Iris pigment epithelial cell (primary cell): ENCODE measurements around the gene CENPF.

Source experiments
- DNase-seq: peaks from one replicate; pipeline ENCODE4 v3.0.0-alpha.2; 2011; ENCODE audit warnings: low read depth

Gene CENPF

DNA sequence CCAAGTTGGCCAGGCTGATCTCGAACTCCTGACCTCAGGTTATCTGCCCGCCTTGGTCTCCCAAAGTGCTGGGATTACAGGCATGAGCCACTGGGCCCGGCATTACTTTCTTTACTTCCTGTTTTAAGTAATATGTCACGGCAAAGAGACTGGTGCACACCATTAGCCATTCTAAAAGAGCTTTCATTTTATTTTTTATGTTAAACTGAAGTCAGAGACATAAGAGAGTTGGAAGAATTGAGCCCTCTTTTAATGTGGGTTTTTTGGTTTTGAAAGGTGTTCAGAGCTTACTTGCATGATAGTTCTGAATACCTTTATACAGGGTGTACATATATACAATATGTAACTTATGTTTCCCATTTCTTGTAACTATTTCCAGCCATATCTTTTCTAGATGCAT is 14.3 kb downstream of the CENPF start:
- DNase-seq, result no peak

DNA sequence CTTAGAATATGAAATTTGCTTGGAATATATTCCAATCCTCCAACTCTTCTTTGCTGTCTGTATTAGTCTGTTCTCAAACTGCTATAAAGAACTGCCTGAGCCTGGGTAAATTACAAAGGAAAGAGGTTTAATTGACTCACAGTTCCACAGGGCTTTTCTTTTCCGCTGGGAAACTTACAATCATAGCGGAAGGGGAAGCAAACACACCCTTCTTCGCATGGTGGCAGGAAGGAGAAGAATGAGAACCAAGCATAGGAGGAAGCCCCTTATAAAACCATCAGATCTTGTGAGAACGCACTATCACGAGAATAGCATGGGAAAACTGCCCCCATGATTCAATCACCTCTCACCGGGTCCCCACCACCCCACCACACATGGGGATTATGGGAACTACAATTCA is 14.8 kb downstream of the CENPF start:
- DNase-seq, result no peak

DNA sequence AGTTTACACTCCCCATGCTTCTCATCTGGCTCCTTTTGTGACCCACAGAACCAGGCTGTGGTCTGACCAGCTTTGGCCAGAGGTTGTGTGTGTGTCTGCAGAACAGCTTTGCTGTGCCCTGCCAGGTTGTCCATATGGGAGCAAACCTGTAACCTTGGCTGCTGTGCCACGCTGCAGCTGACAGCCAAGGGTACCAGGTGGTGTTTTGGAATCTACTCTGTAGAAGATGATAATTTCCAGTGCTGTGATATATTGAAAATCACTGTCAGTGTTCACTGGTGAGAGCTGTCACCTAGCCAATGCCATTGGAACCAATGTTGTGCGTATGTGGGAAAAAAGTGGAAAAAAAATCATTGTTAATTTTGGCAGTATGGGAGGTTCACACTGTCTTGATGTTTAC is 18.2 kb downstream of the CENPF start:
- DNase-seq, result no peak

DNA sequence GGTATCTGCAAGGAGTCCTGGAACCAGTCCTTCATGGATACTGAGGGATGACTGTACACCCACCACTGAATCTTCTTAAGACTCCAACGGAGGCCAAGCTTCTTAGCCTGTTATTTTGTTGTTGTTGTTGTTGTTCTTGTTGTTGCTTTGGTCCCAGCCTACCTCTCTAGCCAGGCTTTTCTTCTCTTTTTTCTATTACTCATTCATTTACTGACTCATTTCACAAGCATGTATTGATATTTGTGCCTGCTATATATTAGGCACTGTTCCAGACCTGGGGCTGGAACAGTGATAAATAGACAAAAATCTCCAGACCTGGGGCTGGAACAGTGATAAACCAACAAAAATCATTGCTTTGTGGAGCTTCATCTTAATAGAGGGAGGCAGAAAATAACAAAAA is 20.4 kb downstream of the CENPF start:
- peak; percentile 33 for DNase-seq

DNA sequence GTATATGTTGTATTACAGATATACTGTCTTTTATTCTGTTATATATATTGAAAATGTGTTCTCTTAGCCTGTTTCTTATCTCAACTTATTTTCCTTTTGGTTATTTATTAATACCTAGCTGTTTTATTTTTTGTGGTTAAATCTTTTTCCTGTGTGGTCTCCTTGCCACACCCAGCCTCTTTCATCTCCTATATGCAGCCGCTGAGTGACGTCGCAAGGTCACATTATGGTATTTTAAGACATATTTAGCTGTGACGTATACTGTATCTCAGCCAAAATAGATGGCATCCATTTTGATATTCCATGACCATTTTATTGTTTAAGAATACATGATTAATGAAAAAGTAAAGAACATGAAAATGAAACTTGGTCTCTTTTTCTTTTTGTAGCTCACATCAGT is 29.1 kb downstream of the CENPF start:
- no peak for DNase-seq

DNA sequence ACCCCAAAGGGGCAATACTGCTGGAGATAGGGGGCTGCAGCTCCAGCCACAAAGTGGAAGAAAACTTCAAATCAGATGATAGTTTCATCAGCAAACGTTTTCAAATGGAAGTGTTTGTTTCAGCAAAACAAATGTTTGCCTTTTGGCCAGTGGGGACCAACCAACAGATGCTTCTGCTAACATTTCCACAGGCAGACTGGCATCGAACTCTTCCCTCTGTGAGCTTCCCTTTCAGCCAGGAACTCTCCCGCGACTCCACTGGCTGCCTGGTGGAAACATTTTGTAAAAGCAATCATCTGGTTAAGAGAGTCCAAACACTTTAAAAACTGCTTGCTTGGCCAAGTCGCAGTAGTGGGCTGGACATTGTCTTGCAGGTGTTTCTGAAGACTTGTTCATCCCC is 30.7 kb downstream of the CENPF start:
- DNase-seq, result no peak

DNA sequence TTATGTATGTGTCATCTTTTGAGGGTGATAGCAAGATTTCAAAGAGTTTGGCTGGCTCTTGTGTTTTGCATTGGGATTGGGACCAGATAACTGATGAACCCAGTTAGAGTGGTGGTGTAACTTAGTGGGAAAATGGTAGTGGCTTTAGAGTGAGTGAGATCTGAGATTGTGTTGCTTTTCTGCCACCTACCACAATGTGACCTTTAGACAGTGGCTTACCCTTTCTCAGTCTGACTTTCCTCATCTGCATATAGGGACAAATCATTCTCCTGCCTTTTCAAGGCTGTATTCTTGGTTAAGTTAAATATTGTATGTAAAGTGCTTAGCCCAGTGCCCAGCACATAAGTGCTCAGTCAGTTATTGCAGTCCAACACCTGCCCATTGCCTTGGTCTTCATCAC is 31.3 kb downstream of the CENPF start:
- no peak for DNase-seq

DNA sequence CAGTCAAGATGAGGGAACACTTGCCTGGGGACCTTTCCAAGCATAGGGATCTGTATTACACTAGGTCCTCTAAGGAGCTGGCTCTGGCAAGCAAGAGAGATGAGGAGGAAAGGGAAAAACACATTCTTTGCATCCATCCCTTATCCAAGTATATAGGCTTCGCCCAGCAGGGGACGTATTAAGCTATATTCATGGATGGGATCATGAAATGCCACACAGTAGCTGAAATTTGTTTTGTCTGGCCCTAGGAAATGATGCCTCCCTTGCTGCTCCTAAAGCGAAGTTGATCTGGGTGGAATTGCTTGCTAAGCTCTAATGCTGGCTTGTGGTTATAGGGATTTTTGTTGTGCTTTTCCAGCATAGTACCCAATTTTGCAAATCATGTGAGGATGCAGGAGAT is 32.1 kb downstream of the CENPF start:
- DNase-seq, result no peak

DNA sequence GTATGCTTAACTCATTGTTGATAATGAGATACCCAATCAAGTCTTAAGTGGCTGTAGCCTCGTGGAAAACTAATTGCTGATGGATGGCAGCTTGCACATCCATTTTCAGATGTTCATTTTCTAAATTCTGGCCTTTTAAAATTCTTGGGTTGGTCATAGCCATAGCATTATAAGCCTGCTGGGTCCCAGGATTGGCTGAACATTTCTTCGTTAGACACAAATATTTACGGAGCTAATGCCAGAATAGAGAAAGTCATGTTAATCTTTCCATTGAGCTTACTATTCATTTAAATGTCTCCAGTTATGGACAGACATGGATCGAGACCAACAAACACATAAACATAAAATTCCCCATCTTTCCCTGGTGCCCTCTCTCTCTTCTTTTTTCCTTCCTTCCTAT is 32.5 kb downstream of the CENPF start:
- no peak for DNase-seq

DNA sequence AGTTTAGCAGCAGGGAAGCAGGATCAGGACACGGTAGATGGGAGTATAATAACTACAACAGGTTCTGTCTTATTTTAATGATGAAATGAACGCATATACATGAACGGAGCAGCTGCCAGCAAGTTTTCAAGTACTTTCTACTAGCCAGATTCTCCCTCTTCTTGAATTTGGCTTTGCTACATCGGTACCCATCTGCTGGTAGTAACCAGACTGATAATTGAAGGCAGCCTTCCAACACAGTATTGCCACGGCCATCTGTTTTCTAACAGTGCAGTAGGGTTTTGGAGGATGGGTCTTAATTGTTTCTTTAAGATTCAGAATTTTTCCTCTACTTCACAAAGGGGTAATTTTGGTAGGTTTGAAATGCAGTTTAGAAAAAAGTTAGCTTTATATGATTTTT is 33.4 kb downstream of the CENPF start:
- DNase-seq, result no peak

DNA sequence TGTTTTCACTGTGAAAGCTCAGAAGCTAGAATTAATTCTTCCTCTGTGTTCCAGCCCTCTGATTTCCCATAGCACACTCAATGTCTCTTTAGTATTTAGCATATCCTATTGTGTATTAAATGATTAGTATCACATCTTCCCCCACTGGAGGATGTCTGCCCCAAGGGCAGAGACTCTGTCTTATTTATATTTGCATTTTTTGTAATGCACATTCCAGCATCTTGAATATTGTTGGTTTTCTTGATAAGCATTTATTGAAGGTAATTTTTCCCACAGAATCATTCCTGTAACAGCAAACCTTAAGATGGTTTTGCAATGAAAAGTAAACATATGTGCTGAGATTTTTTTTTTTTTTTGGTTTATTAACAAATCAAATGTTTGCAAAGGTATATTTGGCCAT is 34.1 kb downstream of the CENPF start:
- DNase-seq, result no peak

DNA sequence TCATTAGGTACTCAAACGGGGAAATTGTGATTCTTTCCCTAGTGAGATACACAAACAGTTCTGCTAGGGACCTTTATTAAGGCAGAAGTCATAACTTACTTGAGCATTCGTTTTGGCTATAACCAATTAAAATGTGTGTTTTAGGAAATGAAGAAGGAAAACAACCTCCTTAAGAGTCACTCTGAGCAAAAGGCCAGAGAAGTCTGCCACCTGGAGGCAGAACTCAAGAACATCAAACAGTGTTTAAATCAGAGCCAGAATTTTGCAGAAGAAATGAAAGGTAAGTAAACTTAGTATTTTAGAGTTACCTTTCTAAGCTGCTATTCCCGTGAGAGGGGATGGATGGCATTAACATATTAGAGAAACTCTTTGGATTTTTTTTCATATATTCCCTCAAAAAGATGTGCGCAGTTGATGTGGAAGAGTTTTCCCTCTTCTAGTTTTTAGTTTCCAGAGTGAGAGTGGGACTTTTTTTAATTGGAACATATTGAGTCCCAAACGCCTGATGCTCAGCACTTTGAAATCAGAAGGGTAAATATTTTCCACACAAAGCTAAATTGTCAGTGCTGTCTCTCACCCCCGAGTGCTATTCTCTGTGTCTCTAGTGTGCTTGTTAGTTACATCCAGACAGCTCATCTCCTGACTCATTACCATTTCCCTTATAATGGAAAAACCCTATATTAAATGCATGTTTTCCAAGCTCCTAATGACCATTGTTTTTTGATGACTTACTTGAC is 34.9 kb downstream of the CENPF start:
- DNase-seq, result peak; percentile 74

DNA sequence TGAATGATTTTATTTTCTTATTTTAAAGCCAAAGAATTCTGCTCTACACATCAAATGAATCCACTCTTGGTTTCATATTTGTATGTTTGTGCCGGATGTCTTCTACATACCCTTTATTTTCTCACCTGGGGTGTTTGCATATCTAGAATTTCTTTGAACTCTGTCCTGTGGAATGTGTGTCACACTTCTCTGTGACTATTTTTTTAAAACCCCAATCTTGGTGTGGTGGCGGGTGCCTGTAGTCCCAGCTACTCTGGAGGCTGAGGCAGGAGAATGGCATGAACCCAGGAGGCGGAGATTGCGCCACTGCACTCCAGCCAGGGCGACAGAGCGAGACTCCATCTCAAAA is 35.4 kb downstream of the CENPF start:
- no peak for DNase-seq

DNA sequence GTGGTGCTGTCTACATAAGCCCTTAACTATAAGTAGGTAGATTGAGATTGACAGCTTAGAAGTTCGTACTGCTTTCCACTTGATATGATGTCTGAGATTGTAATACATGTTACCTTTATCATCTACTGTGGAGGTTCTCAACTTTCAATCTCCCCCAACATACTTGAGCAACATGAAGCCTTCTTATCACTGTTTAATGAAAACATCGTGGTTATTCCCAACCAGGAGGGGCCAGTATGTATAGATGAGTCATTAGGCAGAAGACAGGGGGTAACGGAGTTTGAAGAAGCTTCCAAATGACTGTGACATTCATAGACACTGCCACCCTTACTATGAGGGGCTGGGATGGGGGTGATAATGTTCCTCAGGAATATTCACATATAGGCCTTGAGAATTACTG is 36.0 kb downstream of the CENPF start:
- DNase-seq, result peak; percentile 62

DNA sequence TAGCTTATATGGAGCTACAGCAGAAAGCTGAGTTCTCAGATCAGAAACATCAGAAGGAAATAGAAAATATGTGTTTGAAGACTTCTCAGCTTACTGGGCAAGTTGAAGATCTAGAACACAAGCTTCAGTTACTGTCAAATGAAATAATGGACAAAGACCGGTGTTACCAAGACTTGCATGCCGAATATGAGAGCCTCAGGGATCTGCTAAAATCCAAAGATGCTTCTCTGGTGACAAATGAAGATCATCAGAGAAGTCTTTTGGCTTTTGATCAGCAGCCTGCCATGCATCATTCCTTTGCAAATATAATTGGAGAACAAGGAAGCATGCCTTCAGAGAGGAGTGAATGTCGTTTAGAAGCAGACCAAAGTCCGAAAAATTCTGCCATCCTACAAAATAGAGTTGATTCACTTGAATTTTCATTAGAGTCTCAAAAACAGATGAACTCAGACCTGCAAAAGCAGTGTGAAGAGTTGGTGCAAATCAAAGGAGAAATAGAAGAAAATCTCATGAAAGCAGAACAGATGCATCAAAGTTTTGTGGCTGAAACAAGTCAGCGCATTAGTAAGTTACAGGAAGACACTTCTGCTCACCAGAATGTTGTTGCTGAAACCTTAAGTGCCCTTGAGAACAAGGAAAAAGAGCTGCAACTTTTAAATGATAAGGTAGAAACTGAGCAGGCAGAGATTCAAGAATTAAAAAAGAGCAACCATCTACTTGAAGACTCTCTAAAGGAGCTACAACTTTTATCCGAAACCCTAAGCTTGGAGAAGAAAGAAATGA is 37.6 kb downstream of the CENPF start:
- no peak for DNase-seq

DNA sequence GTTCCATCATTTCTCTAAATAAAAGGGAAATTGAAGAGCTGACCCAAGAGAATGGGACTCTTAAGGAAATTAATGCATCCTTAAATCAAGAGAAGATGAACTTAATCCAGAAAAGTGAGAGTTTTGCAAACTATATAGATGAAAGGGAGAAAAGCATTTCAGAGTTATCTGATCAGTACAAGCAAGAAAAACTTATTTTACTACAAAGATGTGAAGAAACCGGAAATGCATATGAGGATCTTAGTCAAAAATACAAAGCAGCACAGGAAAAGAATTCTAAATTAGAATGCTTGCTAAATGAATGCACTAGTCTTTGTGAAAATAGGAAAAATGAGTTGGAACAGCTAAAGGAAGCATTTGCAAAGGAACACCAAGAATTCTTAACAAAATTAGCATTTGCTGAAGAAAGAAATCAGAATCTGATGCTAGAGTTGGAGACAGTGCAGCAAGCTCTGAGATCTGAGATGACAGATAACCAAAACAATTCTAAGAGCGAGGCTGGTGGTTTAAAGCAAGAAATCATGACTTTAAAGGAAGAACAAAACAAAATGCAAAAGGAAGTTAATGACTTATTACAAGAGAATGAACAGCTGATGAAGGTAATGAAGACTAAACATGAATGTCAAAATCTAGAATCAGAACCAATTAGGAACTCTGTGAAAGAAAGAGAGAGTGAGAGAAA is 38.4 kb downstream of the CENPF start:
- peak; percentile 37 for DNase-seq

DNA sequence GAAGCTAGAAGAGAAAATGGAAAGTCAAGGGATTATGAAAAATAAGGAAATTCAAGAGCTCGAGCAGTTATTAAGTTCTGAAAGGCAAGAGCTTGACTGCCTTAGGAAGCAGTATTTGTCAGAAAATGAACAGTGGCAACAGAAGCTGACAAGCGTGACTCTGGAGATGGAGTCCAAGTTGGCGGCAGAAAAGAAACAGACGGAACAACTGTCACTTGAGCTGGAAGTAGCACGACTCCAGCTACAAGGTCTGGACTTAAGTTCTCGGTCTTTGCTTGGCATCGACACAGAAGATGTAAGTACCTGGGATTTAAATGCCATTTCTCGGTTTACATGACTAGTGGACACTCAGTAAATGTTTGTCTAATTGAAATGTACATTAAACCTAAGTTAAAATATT is 40.0 kb downstream of the CENPF start:
- no peak for DNase-seq

DNA sequence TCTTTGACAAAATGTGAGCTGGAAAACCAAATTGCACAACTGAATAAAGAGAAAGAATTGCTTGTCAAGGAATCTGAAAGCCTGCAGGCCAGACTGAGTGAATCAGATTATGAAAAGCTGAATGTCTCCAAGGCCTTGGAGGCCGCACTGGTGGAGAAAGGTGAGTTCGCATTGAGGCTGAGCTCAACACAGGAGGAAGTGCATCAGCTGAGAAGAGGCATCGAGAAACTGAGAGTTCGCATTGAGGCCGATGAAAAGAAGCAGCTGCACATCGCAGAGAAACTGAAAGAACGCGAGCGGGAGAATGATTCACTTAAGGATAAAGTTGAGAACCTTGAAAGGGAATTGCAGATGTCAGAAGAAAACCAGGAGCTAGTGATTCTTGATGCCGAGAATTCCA is 42.7 kb downstream of the CENPF start:
- no peak for DNase-seq

DNA sequence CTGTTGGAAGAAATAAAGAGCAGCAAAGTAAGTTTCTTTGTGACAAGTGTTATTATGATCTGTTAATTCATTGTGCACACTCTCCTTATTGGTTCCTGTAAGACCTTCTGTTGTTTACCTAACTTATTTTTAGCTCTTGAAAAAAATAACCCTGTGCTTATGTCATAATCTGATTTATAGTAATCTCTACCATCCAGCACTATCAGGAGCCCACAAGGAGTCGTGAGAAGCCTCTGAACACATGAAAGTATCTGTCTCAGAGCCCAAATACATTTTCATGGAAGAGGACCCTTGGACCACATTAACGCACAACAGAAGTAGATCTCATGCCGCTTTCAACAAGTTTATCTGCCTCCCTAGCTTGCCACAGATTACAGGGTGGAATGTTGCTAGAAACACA is 45.8 kb downstream of the CENPF start:
- DNase-seq, result no peak

DNA sequence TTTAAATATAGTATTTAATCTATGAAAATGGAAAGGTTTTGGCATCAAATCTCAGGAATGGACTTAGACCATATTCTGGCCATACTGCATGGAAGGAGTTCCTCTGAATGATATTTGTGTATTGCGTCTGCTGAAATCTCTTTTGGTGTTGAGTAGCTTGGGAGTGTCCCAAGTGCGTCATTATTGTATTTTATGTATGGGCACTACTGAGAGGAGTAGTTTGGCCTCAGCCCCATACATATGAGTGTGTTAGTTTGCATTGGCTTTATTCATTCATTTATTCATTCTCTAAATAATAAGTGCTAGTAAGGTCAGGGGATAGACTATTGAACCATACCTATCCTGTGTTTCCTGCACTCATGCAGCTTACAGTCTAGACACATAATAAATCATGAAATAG is 46.6 kb downstream of the CENPF start:
- DNase-seq, result no peak

DNA sequence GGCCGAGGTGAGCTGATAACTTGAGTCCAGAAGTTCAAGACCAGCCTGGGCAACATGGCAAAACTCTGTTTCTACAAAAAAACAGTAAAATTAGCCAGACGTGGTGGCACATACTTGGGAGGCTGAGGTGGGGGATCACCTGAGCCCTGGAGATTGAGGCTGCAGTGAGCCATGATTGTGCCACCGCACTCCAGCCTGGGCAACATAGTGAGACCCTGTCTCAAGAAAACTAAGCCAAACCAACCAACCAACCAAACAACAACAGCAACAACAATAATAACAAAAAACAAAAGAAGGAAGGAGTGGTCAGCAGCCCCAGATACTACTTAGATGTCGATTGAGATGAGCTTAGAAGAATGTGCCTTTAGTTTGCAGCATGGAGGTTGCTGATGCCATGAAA is 47.7 kb downstream of the CENPF start:
- no peak for DNase-seq

DNA sequence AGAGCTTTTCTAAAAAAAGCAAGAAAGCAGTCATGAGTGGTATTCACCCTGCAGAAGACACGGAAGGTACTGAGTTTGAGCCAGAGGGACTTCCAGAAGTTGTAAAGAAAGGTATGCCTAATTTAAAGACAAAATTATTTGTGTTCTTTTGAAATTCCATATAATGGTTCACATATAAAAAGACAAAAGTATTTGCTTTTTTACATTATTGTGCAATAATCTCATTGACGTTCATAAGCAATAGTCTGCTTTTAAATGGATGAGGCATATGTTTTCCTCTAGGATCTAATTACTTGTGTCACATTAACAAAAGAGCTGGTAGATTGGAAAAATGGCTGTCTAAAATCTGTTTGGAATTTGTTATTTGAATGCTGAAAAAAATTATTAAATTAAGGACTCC is 54.3 kb downstream of the CENPF start:
- no peak for DNase-seq

DNA sequence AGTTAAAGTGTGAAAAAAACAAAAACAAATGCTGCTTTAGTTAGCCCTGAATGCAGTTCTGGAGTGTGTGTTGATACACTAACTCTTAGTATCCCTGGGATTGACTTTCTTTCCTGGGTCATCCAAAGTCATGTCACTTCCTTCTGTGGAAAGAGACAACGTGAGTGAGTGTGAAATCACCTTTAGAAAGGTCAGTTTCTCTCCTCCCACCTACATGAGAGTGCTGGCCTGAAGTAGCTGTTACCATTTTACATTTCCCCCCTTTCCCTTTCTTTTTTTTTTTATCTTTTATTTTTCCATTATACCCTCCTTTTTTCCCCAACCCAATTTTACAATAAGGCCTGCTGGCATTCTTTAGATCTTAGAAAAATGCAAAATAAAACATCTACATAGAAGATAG is 55.2 kb downstream of the CENPF start:
- DNase-seq, result no peak
